CD4-positive, CD25-positive, alpha-beta regulatory T cell (primary cell): Measurements from ENCODE around the gene MLF1. TPM values are rescaled to one million over a fixed set of nuclear protein-coding genes. Genes with fewer than 3 reads are reported as not detected.

Experiments used
- ATAC-seq, 2 donors: fragments of 150-1000 bp; cut with Tn5 transposase; one replicate each; pipeline ENCODE4 v1.10.0; 2021; ENCODE audit warnings: low read depth in 2 of 2, moderate number of reproducible peaks in 2 of 2, moderate library complexity in 1 of 2
- DNase-seq, 3 donors: peaks; one replicate each; pipeline versions ENCODE4 v3.0.0 to v3.0.0-alpha.2; 2012 to 2022; ENCODE audit warnings: mixed read lengths in 1 of 3
- H3K27ac ChIP-seq: one replicate; pipeline ENCODE4 v1.7.0; 2013; ENCODE audit warnings: mild to moderate bottlenecking, low read length; ENCODE audit not compliant: insufficient read depth, poor library complexity, severe bottlenecking
- H3K27me3 ChIP-seq: one replicate; pipeline ENCODE4 v1.7.0; 2013; ENCODE audit warnings: low read length; ENCODE audit not compliant: control insufficient read depth, insufficient read depth
- H3K36me3 ChIP-seq: one replicate; pipeline ENCODE4 v1.7.0; 2013; ENCODE audit warnings: mild to moderate bottlenecking, low read length, moderate library complexity; ENCODE audit not compliant: control insufficient read depth, insufficient read depth
- H3K4me1 ChIP-seq: 2 replicates; pipeline ENCODE4 v1.7.0; 2013; ENCODE audit warnings: mild to moderate bottlenecking, low read length; ENCODE audit not compliant: insufficient read depth, control insufficient read depth, poor library complexity, severe bottlenecking
- H3K4me3 ChIP-seq: one replicate; pipeline ENCODE4 v1.7.0; 2013; ENCODE audit warnings: low read depth, mild to moderate bottlenecking, low read length, moderate library complexity
- H3K9me3 ChIP-seq, 2 experiments: 1 replicate in 1 of 2; 2 replicates in 1 of 2; pipeline ENCODE4 v1.7.0; 2013; ENCODE audit warnings: low read length in 2 of 2, mild to moderate bottlenecking in 1 of 2, moderate library complexity in 1 of 2; ENCODE audit not compliant: control insufficient read depth in 2 of 2
- H3K27ac Mint-ChIP-seq, 3 donors: one replicate each; pipeline ENCODE4 v1.8.0; 2020 to 2022; ENCODE audit warnings: mild to moderate bottlenecking in 3 of 3, mixed read lengths in 3 of 3, moderate library complexity in 2 of 3
- H3K27me3 Mint-ChIP-seq: one replicate; pipeline ENCODE4 v1.8.0; 2022; ENCODE audit warnings: mild to moderate bottlenecking, mixed read lengths
- H3K36me3 Mint-ChIP-seq: one replicate; pipeline ENCODE4 v1.8.0; 2020; ENCODE audit warnings: mixed read lengths
- H3K4me1 Mint-ChIP-seq, 4 donors: one replicate each; pipeline ENCODE4 v1.8.0; 2020 to 2022; ENCODE audit warnings: mixed read lengths in 4 of 4, mild to moderate bottlenecking in 1 of 4
- H3K4me3 Mint-ChIP-seq, 4 donors: one replicate each; pipeline ENCODE4 v1.8.0; 2020 to 2022; ENCODE audit warnings: mild to moderate bottlenecking in 4 of 4, mixed read lengths in 4 of 4, moderate library complexity in 3 of 4
- H3K9me3 Mint-ChIP-seq, 7 donors: one replicate each; pipeline ENCODE4 v1.8.0; 2020 to 2022; ENCODE audit warnings: mixed read lengths in 7 of 7, mild to moderate bottlenecking in 3 of 7, moderate library complexity in 2 of 7
- polyA plus RNA-seq, 4 donors: library from polyadenylated mRNA; unstranded; fragments of 300-500 nt; fragmentation: Illumina TruSeq; gene quantifications; one replicate each; pipeline ENCODE4 v1.2.3, GENCODE V29; 2021
- total RNA-seq: library from RNA; stranded (reverse); gene quantifications from one replicate; pipeline ENCODE4 v1.2.3, GENCODE V29; 2022

Gene MLF1, protein sequence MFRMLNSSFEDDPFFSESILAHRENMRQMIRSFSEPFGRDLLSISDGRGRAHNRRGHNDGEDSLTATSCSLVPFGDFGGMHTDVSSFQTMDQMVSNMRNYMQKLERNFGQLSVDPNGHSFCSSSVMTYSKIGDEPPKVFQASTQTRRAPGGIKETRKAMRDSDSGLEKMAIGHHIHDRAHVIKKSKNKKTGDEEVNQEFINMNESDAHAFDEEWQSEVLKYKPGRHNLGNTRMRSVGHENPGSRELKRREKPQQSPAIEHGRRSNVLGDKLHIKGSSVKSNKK
- total RNA-seq: 5.3 TPM
- polyA plus RNA-seq: 1 to 10 TPM; 5.2 to 8.3 (median 6.1) TPM

DNA sequence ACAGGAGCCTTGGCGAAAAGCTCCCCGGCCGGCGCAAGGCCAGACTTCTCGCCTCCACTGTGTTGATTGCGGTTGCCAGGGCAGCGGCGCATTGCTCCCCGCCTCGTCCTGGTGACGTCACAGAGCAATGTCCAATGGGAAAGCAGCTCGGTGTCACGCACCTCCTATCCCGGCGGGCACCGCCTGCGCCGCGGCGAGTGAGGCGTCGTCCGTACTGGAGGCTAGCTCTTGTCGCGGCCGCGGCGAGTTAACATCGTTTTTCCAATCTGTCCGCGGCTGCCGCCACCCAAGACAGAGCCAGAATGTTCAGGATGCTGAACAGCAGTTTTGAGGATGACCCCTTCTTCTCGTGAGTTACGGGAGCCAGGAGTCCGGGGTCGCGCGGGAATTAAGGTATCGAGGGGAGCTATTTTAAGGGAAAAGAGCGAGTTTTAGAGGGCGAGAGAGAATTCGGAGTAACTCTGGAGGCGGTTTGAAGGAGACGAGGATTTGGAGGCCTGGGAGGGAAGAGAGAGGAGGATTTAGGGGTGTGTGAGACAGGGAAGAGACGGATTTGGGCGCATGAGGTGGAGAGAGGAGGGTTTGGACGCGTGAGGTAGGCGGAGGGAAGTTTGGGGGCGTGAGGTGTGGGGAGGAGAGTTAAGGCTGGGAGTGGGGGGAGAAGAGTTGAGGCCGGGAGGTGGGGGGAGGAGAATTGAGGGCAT lies at the start of gene MLF1:
TSS of gene MLF1 (plus strand) at position 196 of the 704 bp plus-strand sequence. CDS start at position 303, 107 bp downstream.
- Histone ChIP-seq H3K27ac (no peak within 1 kb of the TSS), H3K9me3 (no peaks in the 10 kb centered on the region), H3K36me3 (no peaks in the 10 kb centered on the region), H3K4me3 (peak within 1 kb of the TSS; percentile 69), H3K27me3 (peaks cover 9% of the 10 kb centered on the region), H3K4me1 (peaks cover 13% of the 10 kb centered on the region)
- Mint-ChIP-seq H3K36me3 (no peaks in the 10 kb centered on the region), H3K27ac (peak within 1 kb of the TSS in 2 of 3 donors; percentile 83 to 87), H3K4me3 (peak within 1 kb of the TSS; percentile 69 to 97 (median 87)), H3K4me1 (peaks cover 0 to 12% (median 10%) of the 10 kb centered on the region in 4 donors), H3K27me3 (peaks cover 32% of the 10 kb centered on the region), H3K9me3 (peaks cover 0 to 11% (median 0%) of the 10 kb centered on the region in 7 donors)
- DNase-seq: peak; percentile 69 to 86 (median 78)
- peak; percentile 91 to 94 for ATAC-seq

DNA sequence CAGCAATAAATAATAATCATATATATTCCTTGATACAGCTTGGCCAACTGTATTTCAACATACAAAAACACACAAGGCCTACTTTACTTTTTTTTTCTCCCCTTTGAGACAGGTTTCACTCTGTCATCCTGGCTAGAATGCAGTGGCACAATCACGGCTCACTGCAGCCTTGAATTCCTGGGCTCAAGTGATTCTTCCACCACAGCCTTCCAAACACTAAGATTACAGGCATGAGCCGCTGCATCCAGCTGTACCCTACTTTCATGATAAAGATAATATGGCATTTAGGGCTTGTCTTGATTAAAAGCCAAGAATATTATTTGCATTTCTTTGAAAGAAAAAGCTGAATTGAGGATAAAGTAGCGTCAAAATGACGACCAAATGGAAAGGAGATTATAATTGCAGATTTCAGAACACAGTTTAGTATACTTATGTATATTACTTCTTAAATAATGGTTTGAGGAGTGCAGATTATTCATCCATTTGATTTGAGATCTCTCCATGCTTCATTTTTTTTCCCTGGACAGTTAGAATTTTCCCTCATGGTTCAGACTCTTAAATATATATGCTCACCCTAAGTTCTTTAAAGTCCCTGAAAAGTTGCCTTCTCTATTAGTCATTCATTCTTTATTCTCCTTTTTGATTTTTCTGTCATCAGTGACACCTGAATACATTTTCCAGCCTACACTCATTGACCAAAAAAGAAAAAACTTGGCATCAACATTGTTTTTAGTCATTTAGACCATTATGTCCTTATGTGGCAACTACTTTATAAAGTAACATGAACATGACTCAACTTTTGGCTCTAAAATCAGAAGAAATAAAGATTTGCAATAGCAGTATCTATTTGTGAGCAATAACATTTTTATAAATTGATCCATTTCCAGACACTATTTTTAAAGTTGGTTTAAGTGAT lies 48.5 kb upstream of the MLF1 start:
- Histone ChIP-seq H3K4me3 (no peak overlapping the region), H3K36me3 (no peaks in the 10 kb centered on the region), H3K4me1 (no peaks in the 10 kb centered on the region), H3K27ac (no peak overlapping the region), H3K9me3 (no peaks in the 10 kb centered on the region), H3K27me3 (no peaks in the 10 kb centered on the region)
- Mint-ChIP-seq H3K27ac (no peak overlapping the region), H3K4me1 (peaks cover 0 to 10% (median 4%) of the 10 kb centered on the region in 4 donors), H3K4me3 (no peak overlapping the region), H3K36me3 (peaks cover 3% of the 10 kb centered on the region), H3K9me3 (peaks cover 0 to 3% (median 0%) of the 10 kb centered on the region in 7 donors), H3K27me3 (no peaks in the 10 kb centered on the region)
- DNase-seq: no peak
- ATAC-seq: no peak

DNA sequence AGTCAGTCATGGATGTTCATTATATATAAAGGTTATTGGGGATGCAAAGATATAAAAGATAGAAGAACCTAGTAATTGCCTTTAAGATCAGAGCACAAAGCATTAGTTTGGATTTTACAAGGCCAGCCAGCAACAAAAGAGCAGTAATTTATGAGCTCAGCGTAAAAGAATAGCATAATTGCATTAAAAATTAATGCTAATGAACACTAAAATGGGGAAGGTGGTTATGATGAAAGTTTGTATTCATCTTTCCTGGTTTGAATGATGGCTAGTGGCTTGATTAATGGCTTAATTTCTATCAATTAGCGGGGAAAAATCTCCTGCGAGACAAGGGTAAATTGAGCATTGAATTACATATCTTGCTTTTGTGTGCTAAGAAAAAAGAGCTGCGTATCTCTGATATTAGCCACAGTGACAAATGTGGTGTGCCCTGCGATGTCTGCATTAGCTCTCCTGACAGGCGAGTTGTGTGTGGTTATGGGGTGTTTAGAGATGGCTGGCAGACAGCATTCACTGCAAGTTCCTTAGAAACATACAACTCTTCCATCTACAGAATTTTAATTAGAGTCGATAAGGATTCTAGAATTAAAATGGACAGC lies 42.8 kb upstream of the MLF1 start:
- H3K27me3 Mint-ChIP-seq: no peaks in the 10 kb centered on the region
- no peak overlapping the region for H3K27ac Mint-ChIP-seq
- no peak overlapping the region for H3K4me3 Mint-ChIP-seq
- Histone ChIP-seq H3K4me1 (no peaks in the 10 kb centered on the region), H3K4me3 (no peak overlapping the region), H3K27ac (no peak overlapping the region), H3K9me3 (no peaks in the 10 kb centered on the region), H3K27me3 (no peaks in the 10 kb centered on the region), H3K36me3 (no peaks in the 10 kb centered on the region)
- DNase-seq (no peak), ATAC-seq (no peak)
- H3K9me3 Mint-ChIP-seq: peaks cover 0 to 3% (median 0%) of the 10 kb centered on the region in 7 donors
- H3K4me1 Mint-ChIP-seq: peaks cover 0 to 2% (median 0%) of the 10 kb centered on the region in 4 donors
- H3K36me3 Mint-ChIP-seq: no peaks in the 10 kb centered on the region

DNA sequence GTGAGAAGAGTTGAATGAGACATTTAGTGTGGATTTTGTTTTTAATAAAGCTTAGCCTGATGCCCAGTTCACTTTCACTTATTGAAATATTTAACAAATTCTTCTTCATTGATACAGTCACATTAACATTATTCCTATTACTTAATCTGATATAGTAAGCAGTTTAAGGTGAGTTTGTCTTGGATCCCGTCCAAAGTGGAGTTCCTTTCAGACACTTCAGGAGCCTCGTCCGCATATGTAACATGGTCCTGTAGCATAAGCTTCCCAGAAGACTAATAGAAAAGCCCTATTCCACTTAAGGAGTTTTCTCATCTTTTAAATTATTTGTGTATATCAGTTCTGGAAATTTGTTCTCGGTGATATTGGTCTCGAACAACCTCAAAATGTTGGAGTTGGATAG lies 39.7 kb upstream of the MLF1 start:
- Mint-ChIP-seq H3K27ac (no peak overlapping the region), H3K36me3 (no peaks in the 10 kb centered on the region), H3K4me1 (no peaks in the 10 kb centered on the region), H3K4me3 (no peak overlapping the region), H3K9me3 (no peaks in the 10 kb centered on the region), H3K27me3 (no peaks in the 10 kb centered on the region)
- Histone ChIP-seq H3K27ac (no peak overlapping the region), H3K4me1 (no peaks in the 10 kb centered on the region), H3K27me3 (no peaks in the 10 kb centered on the region), H3K36me3 (no peaks in the 10 kb centered on the region), H3K4me3 (no peak overlapping the region), H3K9me3 (no peaks in the 10 kb centered on the region)
- DNase-seq (no peak), ATAC-seq (no peak)

DNA sequence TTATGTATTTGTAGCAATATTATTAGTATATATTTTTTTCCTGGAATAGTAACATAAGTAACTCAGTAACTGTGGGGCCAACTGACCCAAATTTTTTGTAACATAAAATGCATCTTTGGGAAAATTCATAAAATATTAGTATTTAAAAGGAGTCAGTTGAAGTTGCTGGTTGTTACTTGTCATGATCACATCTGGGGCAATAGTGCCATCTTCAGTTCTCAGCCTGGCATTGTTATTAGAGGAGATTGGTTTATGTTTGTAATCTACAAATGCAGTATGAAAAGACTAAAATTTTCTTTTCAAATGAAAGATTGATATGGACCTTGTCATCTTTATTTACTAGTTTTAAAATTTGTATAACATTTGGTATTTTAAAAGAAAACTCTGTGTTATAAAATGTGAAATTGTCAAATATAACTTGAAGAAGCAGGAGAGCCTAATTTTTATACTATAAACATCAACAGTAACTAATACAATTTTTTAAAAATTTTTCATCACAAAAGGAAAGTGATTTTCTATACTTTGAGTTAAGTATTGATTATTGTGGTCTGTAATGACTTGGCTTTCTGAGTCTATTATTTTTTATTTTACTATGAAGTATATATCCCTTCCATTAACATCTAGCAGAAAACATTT lies 38.8 kb upstream of the MLF1 start:
- H3K27me3 Mint-ChIP-seq: no peaks in the 10 kb centered on the region
- Histone ChIP-seq H3K4me1 (no peaks in the 10 kb centered on the region), H3K36me3 (no peaks in the 10 kb centered on the region), H3K27me3 (no peaks in the 10 kb centered on the region), H3K9me3 (no peaks in the 10 kb centered on the region), H3K27ac (no peak overlapping the region), H3K4me3 (no peak overlapping the region)
- H3K36me3 Mint-ChIP-seq: no peaks in the 10 kb centered on the region
- H3K27ac Mint-ChIP-seq: no peak overlapping the region
- no peaks in the 10 kb centered on the region for H3K4me1 Mint-ChIP-seq
- DNase-seq (peak in 2 of 3 donors; percentile 11 to 44), ATAC-seq (no peak)
- no peaks in the 10 kb centered on the region for H3K9me3 Mint-ChIP-seq
- H3K4me3 Mint-ChIP-seq: no peak overlapping the region

DNA sequence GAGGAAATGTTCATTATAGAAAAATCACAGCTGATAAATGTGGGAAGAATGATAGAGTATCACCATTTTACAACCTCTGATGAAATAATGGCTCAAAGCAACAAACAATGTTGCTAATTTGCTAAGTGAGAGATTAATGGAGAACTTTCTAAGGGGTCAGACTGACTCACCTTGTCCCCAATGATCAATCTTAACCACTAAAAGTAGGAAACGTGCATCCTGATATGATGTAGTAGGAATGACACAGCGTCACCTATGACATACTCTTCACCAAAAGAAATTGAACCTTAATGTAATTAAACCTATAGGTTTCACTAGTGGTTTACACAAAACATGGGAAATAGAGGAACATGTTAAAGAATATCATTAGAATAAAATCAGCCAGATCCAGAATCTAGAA lies 35.1 kb upstream of the MLF1 start:
- Mint-ChIP-seq H3K27me3 (no peaks in the 10 kb centered on the region), H3K9me3 (no peaks in the 10 kb centered on the region), H3K36me3 (peaks cover 4% of the 10 kb centered on the region), H3K4me1 (no peaks in the 10 kb centered on the region), H3K4me3 (no peak overlapping the region), H3K27ac (no peak overlapping the region)
- H3K4me1 ChIP-seq: no peaks in the 10 kb centered on the region
- ATAC-seq: no peak
- no peaks in the 10 kb centered on the region for H3K27me3 ChIP-seq
- H3K27ac ChIP-seq: no peak overlapping the region
- no peaks in the 10 kb centered on the region for H3K36me3 ChIP-seq
- DNase-seq: no peak
- H3K9me3 ChIP-seq: no peaks in the 10 kb centered on the region
- no peak overlapping the region for H3K4me3 ChIP-seq
